DOHH2 (cell line): ENCODE measurements around the gene EIF2B2.

Experiments
- H3F3A ChIP-seq: fragments of 200-600 bp; sonication (generic), shearing (Covaris generic); 2 replicates; pipeline ENCODE4 v1.6.0; 2016; ENCODE audit warnings: antibody characterized with exemption, mild to moderate bottlenecking; ENCODE audit not compliant: control insufficient read depth, insufficient read depth
- H3K27ac ChIP-seq: fragments of 200-600 bp; sonication (generic); 2 replicates; pipeline ENCODE4 v1.5.1; 2014; ENCODE audit warnings: low read depth, mild to moderate bottlenecking, low read length, moderate library complexity
- H3K27me3 ChIP-seq: fragments of 200-600 bp; sonication (generic); 2 replicates; pipeline ENCODE4 v1.6.1; 2014; ENCODE audit warnings: mild to moderate bottlenecking, low read length, mixed read lengths; ENCODE audit not compliant: control insufficient read depth
- H3K36me3 ChIP-seq: fragments of 200-600 bp; sonication (generic); 2 replicates; pipeline ENCODE4 v1.6.1; 2014; ENCODE audit warnings: mild to moderate bottlenecking, low read length, moderate library complexity, mixed read lengths; ENCODE audit not compliant: control insufficient read depth
- H3K4me1 ChIP-seq: fragments of 200-600 bp; sonication (generic); 2 replicates; pipeline ENCODE4 v1.6.1; 2014; ENCODE audit warnings: mild to moderate bottlenecking, low read length, mixed read lengths; ENCODE audit not compliant: control insufficient read depth
- H3K4me2 ChIP-seq: fragments of 200-600 bp; sonication (generic); 2 replicates; pipeline ENCODE4 v1.6.0; 2014; ENCODE audit warnings: mild to moderate bottlenecking, low read length, moderate library complexity
- H3K4me3 ChIP-seq: fragments of 200-600 bp; sonication (generic); 2 replicates; pipeline ENCODE4 v1.5.1; 2014; ENCODE audit warnings: mild to moderate bottlenecking, low read length, mixed read lengths
- H3K79me2 ChIP-seq: fragments of 200-600 bp; sonication (generic); 2 replicates; pipeline ENCODE4 v1.6.1; 2014; ENCODE audit warnings: mild to moderate bottlenecking, low read length, mixed read lengths; ENCODE audit not compliant: control insufficient read depth
- H3K9me2 ChIP-seq: fragments of 200-600 bp; sonication (generic); replicated peaks from 2 replicates; pipeline ENCODE4 v1.6.1; 2014; ENCODE audit warnings: mild to moderate bottlenecking, low read length, mixed read lengths; ENCODE audit not compliant: control insufficient read depth
- H3K9me3 ChIP-seq: fragments of 200-600 bp; sonication (generic); 2 replicates; pipeline ENCODE4 v1.6.1; 2014; ENCODE audit warnings: antibody characterized with exemption, low read length, mixed read lengths; ENCODE audit not compliant: control insufficient read depth, insufficient read depth
- H4K20me1 ChIP-seq: fragments of 200-600 bp; sonication (generic); 2 replicates; pipeline ENCODE4 v1.6.0; 2014; ENCODE audit warnings: low read depth, mild to moderate bottlenecking, antibody characterized with exemption, low read length, moderate library complexity; ENCODE audit not compliant: control insufficient read depth, insufficient read depth
- EZH2phosphoT487 ChIP-seq: fragments of 200-600 bp; sonication (generic); IDR thresholded peaks from 2 replicates; pipeline ENCODE4 v1.6.1; 2017; ENCODE audit warnings: borderline replicate concordance, mild to moderate bottlenecking, antibody characterized with exemption, low read length, moderate library complexity, mixed read lengths
- TF ChIP-seq, protein P1 (sequence below): fragments of 200-600 bp; sonication (generic); IDR thresholded peaks from one replicate; pipeline ENCODE4 v1.5.1; 2014; ENCODE audit warnings: antibody characterized with exemption, mild to moderate bottlenecking, low read depth, low read length; ENCODE audit not compliant: poor library complexity, severe bottlenecking

EIF2B2 gene

DNA sequence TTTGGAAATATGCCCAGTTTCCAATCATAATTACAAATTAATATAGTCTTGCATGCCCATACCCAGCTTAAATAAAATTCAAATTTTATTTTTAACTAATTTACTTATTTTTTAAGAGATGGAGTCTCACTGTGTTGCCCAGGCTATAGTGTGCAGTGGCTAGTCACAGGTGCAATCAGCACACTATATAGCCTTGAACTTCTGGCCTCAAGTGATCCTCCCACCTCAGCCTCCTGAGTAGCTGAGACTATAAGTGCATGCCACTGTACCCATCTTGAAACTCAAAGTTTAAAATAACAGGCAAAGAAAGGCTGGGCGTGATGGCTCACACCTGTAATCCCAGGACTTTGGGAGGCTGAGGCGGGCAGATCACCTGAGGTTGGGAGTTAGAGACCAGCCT, 38.2 kb downstream of the EIF2B2 start:
- peaks cover 20% of the 10 kb centered on the region for H3K79me2 ChIP-seq
- H3K4me1 ChIP-seq = no peaks in the 10 kb centered on the region
- H4K20me1 ChIP-seq = no peaks in the 10 kb centered on the region
- no peak overlapping the region for H3K4me2 ChIP-seq
- H3K9me2 ChIP-seq = no peaks in the 10 kb centered on the region
- H3K27ac ChIP-seq = no peak overlapping the region
- H3K27me3 ChIP-seq = no peaks in the 10 kb centered on the region
- no peaks in the 10 kb centered on the region for H3K9me3 ChIP-seq
- peaks cover 4% of the 10 kb centered on the region; the same call in 1 of the 2 replicates for H3F3A ChIP-seq
- H3K36me3 ChIP-seq = peaks cover 37% of the 10 kb centered on the region
- no peak overlapping the region for H3K4me3 ChIP-seq
- TF ChIP-seq, protein P1, sequence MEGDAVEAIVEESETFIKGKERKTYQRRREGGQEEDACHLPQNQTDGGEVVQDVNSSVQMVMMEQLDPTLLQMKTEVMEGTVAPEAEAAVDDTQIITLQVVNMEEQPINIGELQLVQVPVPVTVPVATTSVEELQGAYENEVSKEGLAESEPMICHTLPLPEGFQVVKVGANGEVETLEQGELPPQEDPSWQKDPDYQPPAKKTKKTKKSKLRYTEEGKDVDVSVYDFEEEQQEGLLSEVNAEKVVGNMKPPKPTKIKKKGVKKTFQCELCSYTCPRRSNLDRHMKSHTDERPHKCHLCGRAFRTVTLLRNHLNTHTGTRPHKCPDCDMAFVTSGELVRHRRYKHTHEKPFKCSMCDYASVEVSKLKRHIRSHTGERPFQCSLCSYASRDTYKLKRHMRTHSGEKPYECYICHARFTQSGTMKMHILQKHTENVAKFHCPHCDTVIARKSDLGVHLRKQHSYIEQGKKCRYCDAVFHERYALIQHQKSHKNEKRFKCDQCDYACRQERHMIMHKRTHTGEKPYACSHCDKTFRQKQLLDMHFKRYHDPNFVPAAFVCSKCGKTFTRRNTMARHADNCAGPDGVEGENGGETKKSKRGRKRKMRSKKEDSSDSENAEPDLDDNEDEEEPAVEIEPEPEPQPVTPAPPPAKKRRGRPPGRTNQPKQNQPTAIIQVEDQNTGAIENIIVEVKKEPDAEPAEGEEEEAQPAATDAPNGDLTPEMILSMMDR = no peak
- TF ChIP-seq EZH2phosphoT487 = no peak

DNA sequence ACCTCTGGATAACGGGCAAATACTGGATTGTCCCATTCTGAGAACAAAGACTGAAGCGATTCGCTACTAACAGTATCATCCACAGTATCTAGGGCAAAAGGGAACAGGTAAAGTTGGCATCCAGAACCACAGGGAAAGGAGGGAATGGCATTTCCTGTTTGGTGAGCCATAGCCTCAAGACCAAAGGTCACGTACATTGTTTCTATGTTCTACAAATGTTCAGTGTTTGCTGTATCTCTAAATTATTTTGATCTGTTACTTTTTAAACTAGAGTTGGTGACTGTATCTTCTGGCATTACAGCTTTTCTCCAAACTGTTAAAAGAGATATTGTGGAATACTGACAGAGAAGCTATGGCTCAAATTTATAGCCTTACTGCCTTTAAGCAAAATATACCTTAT, 38.9 kb downstream of the EIF2B2 start:
- Histone ChIP-seq H3K9me2 (no peaks in the 10 kb centered on the region), H3K4me3 (no peak overlapping the region), H3K27me3 (no peaks in the 10 kb centered on the region), H3K4me2 (no peak overlapping the region), H3K36me3 (peaks cover 41% of the 10 kb centered on the region), H3K27ac (no peak overlapping the region), H3K4me1 (no peaks in the 10 kb centered on the region), H3K79me2 (peaks cover 26% of the 10 kb centered on the region), H4K20me1 (no peaks in the 10 kb centered on the region), H3F3A (peaks cover 4% of the 10 kb centered on the region; the same call in 1 of the 2 replicates), H3K9me3 (no peaks in the 10 kb centered on the region)
- TF ChIP-seq EZH2phosphoT487 = no peak

DNA sequence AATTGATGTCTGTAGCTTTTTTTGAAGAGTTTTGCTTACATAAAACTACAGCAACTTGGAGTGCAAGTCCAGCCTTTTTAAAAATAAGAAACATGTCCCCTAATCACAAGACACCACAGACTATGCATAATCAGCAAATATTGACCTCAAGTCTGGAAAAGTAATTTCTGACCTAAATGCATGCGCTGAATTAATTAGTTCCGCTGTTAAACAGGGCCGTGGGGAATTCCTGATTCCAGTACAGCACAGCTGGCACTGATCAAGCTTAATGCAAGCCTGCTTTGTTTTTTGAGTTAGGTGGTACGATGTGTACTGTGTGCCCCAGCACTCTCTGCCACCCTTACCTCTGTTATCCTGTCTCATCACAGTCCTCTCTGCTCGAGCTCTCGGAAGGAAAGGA, 39.3 kb downstream of the EIF2B2 start:
- Histone ChIP-seq H3K79me2 (peaks cover 30% of the 10 kb centered on the region), H3K27ac (no peak overlapping the region), H3F3A (peaks cover 4% of the 10 kb centered on the region; the same call in 1 of the 2 replicates), H3K36me3 (peaks cover 40% of the 10 kb centered on the region), H3K4me3 (no peak overlapping the region), H3K4me2 (no peak overlapping the region), H3K9me2 (no peaks in the 10 kb centered on the region), H4K20me1 (no peaks in the 10 kb centered on the region), H3K9me3 (no peaks in the 10 kb centered on the region), H3K27me3 (no peaks in the 10 kb centered on the region), H3K4me1 (no peaks in the 10 kb centered on the region)
- TF ChIP-seq EZH2phosphoT487 = no peak
- TF ChIP-seq, protein P1 = no peak

DNA sequence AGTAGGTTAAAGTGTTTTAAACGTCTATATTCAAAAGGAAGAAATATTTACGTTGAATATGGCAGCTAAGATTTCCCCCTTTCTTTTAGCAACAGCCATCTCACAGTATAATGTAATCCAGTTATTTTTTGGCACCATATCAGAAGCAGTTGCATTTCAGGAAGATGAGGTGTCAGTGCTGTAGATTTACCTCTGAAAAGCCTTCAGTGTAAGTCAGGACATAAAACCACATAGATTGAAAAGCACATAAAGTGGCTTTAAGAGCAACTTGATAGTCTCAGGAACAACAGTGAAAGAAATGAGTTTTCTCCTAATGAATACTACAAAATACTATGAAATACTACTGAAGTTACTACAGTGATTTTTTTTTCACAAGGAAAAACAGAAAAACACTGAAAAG, 41.6 kb downstream of the EIF2B2 start:
- Histone ChIP-seq H3K9me2 (no peaks in the 10 kb centered on the region), H3K9me3 (no peaks in the 10 kb centered on the region), H3K27me3 (no peaks in the 10 kb centered on the region), H3K36me3 (peaks cover 50% of the 10 kb centered on the region), H3K27ac (no peak overlapping the region), H3K79me2 (peaks cover 44% of the 10 kb centered on the region), H3K4me2 (no peak overlapping the region), H3F3A (peaks cover 4% of the 10 kb centered on the region; the same call in 1 of the 2 replicates), H4K20me1 (no peaks in the 10 kb centered on the region), H3K4me3 (no peak overlapping the region), H3K4me1 (0 out of 2 replicates have a peak, but pooled peaks cover 4% of the 10 kb centered on the region)
- TF ChIP-seq, protein P1 = no peak
- TF ChIP-seq EZH2phosphoT487 = no peak
